Mesenchymal stem cell (in vitro differentiated cells and primary cell): ENCODE data around the gene SORCS3.

Experiments
- DNase-seq: peaks from one replicate; pipeline ENCODE4 v3.0.0-alpha.2; 2013
- H2AFZ ChIP-seq: one replicate; pipeline ENCODE4 v1.6.1; 2013; ENCODE audit warnings: low read depth, mild to moderate bottlenecking, control low read depth, inconsistent platforms, low read length, moderate library complexity
- H2AK5ac ChIP-seq: 2 replicates; pipeline ENCODE4 v1.6.1; 2013; ENCODE audit warnings: low read length, moderate library complexity, mild to moderate bottlenecking, inconsistent platforms; ENCODE audit not compliant: severe bottlenecking
- H2BK120ac ChIP-seq: one replicate; pipeline ENCODE4 v1.6.1; 2013; ENCODE audit warnings: low read depth, mild to moderate bottlenecking, inconsistent platforms, low read length, moderate library complexity
- H2BK12ac ChIP-seq, 2 experiments: one replicate each; pipeline ENCODE4 v1.6.1; 2013; ENCODE audit warnings: inconsistent platforms in 2 of 2, low read length in 2 of 2, mild to moderate bottlenecking in 2 of 2, moderate library complexity in 2 of 2, control low read depth in 1 of 2
- H2BK15ac ChIP-seq: one replicate; pipeline ENCODE4 v1.6.1; 2013; ENCODE audit warnings: mild to moderate bottlenecking, low read depth, inconsistent platforms; ENCODE audit not compliant: poor library complexity, severe bottlenecking
- H2BK5ac ChIP-seq: 2 replicates; pipeline ENCODE4 v1.6.1; 2013; ENCODE audit warnings: low read depth, mild to moderate bottlenecking, low read length, control low read depth, inconsistent platforms; ENCODE audit not compliant: poor library complexity, severe bottlenecking
- H3K14ac ChIP-seq, 2 experiments: one replicate each; pipeline ENCODE4 v1.6.1; 2013; ENCODE audit warnings: inconsistent platforms in 2 of 2, low read length in 2 of 2, control low read depth in 1 of 2, mild to moderate bottlenecking in 1 of 2, moderate library complexity in 1 of 2
- H3K18ac ChIP-seq, 2 experiments: one replicate each; pipeline ENCODE4 v1.6.1; 2013; ENCODE audit warnings: inconsistent platforms in 2 of 2, low read length in 2 of 2, control low read depth in 1 of 2, low read depth in 1 of 2, mild to moderate bottlenecking in 1 of 2
- H3K23ac ChIP-seq, 2 experiments: one replicate each; pipeline ENCODE4 v1.6.1; 2013; ENCODE audit warnings: inconsistent platforms in 2 of 2, low read length in 2 of 2, mild to moderate bottlenecking in 2 of 2, moderate library complexity in 2 of 2, control low read depth in 1 of 2
- H3K27ac ChIP-seq: 2 replicates; pipeline ENCODE4 v1.5.1; 2013; ENCODE audit warnings: mild to moderate bottlenecking, moderate library complexity, low read length, control low read depth, inconsistent platforms; ENCODE audit not compliant: poor library complexity, severe bottlenecking
- H3K27me3 ChIP-seq, 2 experiments: 2 replicates each; pipeline versions ENCODE4 v1.6.1 to v1.7.0; 2013; ENCODE audit warnings: low read length in 2 of 2, mild to moderate bottlenecking in 2 of 2, moderate library complexity in 2 of 2, control low read depth in 1 of 2, inconsistent platforms in 1 of 2; ENCODE audit not compliant: control insufficient read depth in 1 of 2, insufficient read depth in 1 of 2
- H3K36me3 ChIP-seq, 2 experiments: 2 replicates each; pipeline versions ENCODE4 v1.6.1 to v1.7.0; 2013; ENCODE audit warnings: low read length in 2 of 2, control low read depth in 1 of 2, inconsistent platforms in 1 of 2, low read depth in 1 of 2, mild to moderate bottlenecking in 1 of 2; ENCODE audit not compliant: insufficient read depth in 2 of 2, control insufficient read depth in 1 of 2
- H3K4ac ChIP-seq, 2 experiments: one replicate each; pipeline ENCODE4 v1.6.1; 2013; ENCODE audit warnings: inconsistent platforms in 2 of 2, low read length in 2 of 2, mild to moderate bottlenecking in 2 of 2, moderate library complexity in 2 of 2, control low read depth in 1 of 2, low read depth in 1 of 2
- H3K4me1 ChIP-seq: 2 replicates; pipeline ENCODE4 v1.6.1; 2013; ENCODE audit warnings: low read depth, low read length, control low read depth; ENCODE audit not compliant: control insufficient read depth, insufficient read depth
- H3K4me2 ChIP-seq: 2 replicates; pipeline ENCODE4 v1.6.1; 2013; ENCODE audit warnings: low read length, mild to moderate bottlenecking, inconsistent platforms; ENCODE audit not compliant: poor library complexity, severe bottlenecking
- H3K4me3 ChIP-seq, 2 experiments: 2 replicates each; pipeline versions ENCODE4 v1.5.1 to v1.7.0; 2013; ENCODE audit warnings: low read length in 2 of 2, mild to moderate bottlenecking in 2 of 2, control low read depth in 1 of 2, low read depth in 1 of 2; ENCODE audit not compliant: insufficient read depth in 1 of 2
- H3K79me1 ChIP-seq: replicated peaks from 2 replicates; pipeline ENCODE4 v1.6.1; 2013; ENCODE audit warnings: mild to moderate bottlenecking, control low read depth, low read length, inconsistent platforms; ENCODE audit not compliant: poor library complexity, severe bottlenecking
- H3K9ac ChIP-seq: 2 replicates; pipeline ENCODE4 v1.7.0; 2013; ENCODE audit warnings: mild to moderate bottlenecking, low read length, moderate library complexity
- H3K9me3 ChIP-seq: 2 replicates; pipeline ENCODE4 v1.7.0; 2013; ENCODE audit warnings: mild to moderate bottlenecking, low read length; ENCODE audit not compliant: control insufficient read depth
- H4K8ac ChIP-seq: one replicate; pipeline ENCODE4 v1.6.1; 2013; ENCODE audit warnings: inconsistent platforms, mild to moderate bottlenecking, low read length, moderate library complexity
- H4K91ac ChIP-seq: one replicate; pipeline ENCODE4 v1.6.1; 2013; ENCODE audit warnings: mild to moderate bottlenecking, low read length, inconsistent platforms
- WGBS: methylation state at CpG from one replicate; pipeline ENCODE4 v1.1.7; 2013; ENCODE audit warnings: mixed read lengths; 5-methylcytosine and 5-hydroxymethylcytosine counted together

SORCS3 gene

GRCh38 chr10:104947314-104947713, 306.2 kb downstream of the SORCS3 start:
- no peak overlapping the region for H2BK120ac ChIP-seq
- no peak overlapping the region for H3K27ac ChIP-seq
- no peak overlapping the region for H3K9ac ChIP-seq
- H3K9me3 ChIP-seq = no peaks in the 10 kb centered on the region
- H3K4me3 ChIP-seq = no peak overlapping the region
- H3K4me1 ChIP-seq = no peaks in the 10 kb centered on the region
- 87% methylated on average over 9 of the region's 9 CpGs for WGBS
- H4K91ac ChIP-seq = no peak overlapping the region
- DNase-seq = no peak
- H3K4ac ChIP-seq = no peak overlapping the region
- H3K14ac ChIP-seq = no peak overlapping the region
- no peak overlapping the region for H2BK12ac ChIP-seq
- H3K36me3 ChIP-seq = no peaks in the 10 kb centered on the region
- H4K8ac ChIP-seq = no peak overlapping the region
- H3K23ac ChIP-seq = no peak overlapping the region
- no peak overlapping the region for H2BK5ac ChIP-seq
- H2BK15ac ChIP-seq = no peak overlapping the region
- H2AFZ ChIP-seq = no peak overlapping the region
- no peak overlapping the region for H3K4me2 ChIP-seq
- no peak overlapping the region for H2AK5ac ChIP-seq
- H3K79me1 ChIP-seq = no peaks in the 10 kb centered on the region
- H3K27me3 ChIP-seq = no peaks in the 10 kb centered on the region
- H3K18ac ChIP-seq = no peak overlapping the region

- Histone ChIP-seq H3K18ac (no peak overlapping the region), H3K9me3 (peaks cover 3% of the 10 kb centered on the region), H3K4me1 (no peaks in the 10 kb centered on the region), H3K36me3 (no peaks in the 10 kb centered on the region), H4K8ac (no peak overlapping the region), H3K4me2 (no peak overlapping the region), H2BK15ac (no peak overlapping the region), H3K9ac (no peak overlapping the region), H2AK5ac (no peak overlapping the region), H2BK120ac (no peak overlapping the region), H2BK12ac (no peak overlapping the region), H3K4ac (no peak overlapping the region), H3K27ac (no peak overlapping the region), H3K23ac (no peak overlapping the region), H3K14ac (no peak overlapping the region), H2BK5ac (no peak overlapping the region), H3K27me3 (no peaks in the 10 kb centered on the region), H3K4me3 (no peak overlapping the region), H4K91ac (no peak overlapping the region), H3K79me1 (no peaks in the 10 kb centered on the region), H2AFZ (no peak overlapping the region)
- 78% methylated on average over 2 of the region's 4 CpGs for WGBS
- DNase-seq = no peak
Measured at GRCh38 chr10:104957178-104957841, 316.2 kb downstream of the SORCS3 start.

GRCh38 chr10:104966563-104967297, 325.6 kb downstream of the SORCS3 start:
- H3K9me3 ChIP-seq = no peaks in the 10 kb centered on the region
- no peak overlapping the region for H3K4ac ChIP-seq
- no peak overlapping the region for H2BK12ac ChIP-seq
- no peaks in the 10 kb centered on the region for H3K27me3 ChIP-seq
- H3K36me3 ChIP-seq = no peaks in the 10 kb centered on the region
- WGBS = 60% methylated on average over 1 of the region's 2 CpGs
- no peak overlapping the region for H3K23ac ChIP-seq
- no peak overlapping the region for H2AFZ ChIP-seq
- no peak overlapping the region for H2BK15ac ChIP-seq
- no peak overlapping the region for H4K91ac ChIP-seq
- H3K9ac ChIP-seq = no peak overlapping the region
- no peak overlapping the region for H3K27ac ChIP-seq
- no peaks in the 10 kb centered on the region for H3K4me1 ChIP-seq
- H2BK120ac ChIP-seq = no peak overlapping the region
- H2AK5ac ChIP-seq = no peak overlapping the region
- no peak overlapping the region for H3K14ac ChIP-seq
- no peak for DNase-seq
- H2BK5ac ChIP-seq = no peak overlapping the region
- H3K4me2 ChIP-seq = no peak overlapping the region
- no peak overlapping the region for H4K8ac ChIP-seq
- H3K4me3 ChIP-seq = no peak overlapping the region
- H3K79me1 ChIP-seq = no peaks in the 10 kb centered on the region
- no peak overlapping the region for H3K18ac ChIP-seq

- H2BK5ac ChIP-seq = no peak overlapping the region
- no peak overlapping the region for H4K91ac ChIP-seq
- H2BK15ac ChIP-seq = no peak overlapping the region
- no peak overlapping the region for H2AK5ac ChIP-seq
- H2BK120ac ChIP-seq = no peak overlapping the region
- no peak overlapping the region for H2AFZ ChIP-seq
- H3K27me3 ChIP-seq = no peaks in the 10 kb centered on the region
- no peak overlapping the region for H3K4ac ChIP-seq
- H3K4me2 ChIP-seq = no peak overlapping the region
- no peak overlapping the region for H3K23ac ChIP-seq
- H3K36me3 ChIP-seq = no peaks in the 10 kb centered on the region
- no peak overlapping the region for H2BK12ac ChIP-seq
- no peak overlapping the region for H4K8ac ChIP-seq
- peaks cover 2% of the 10 kb centered on the region for H3K9me3 ChIP-seq
- no peak overlapping the region for H3K14ac ChIP-seq
- no peaks in the 10 kb centered on the region for H3K4me1 ChIP-seq
- WGBS = 58% methylated on average over 1 of the region's 2 CpGs
- H3K27ac ChIP-seq = no peak overlapping the region
- no peak overlapping the region for H3K4me3 ChIP-seq
- H3K9ac ChIP-seq = no peak overlapping the region
- no peak overlapping the region for H3K18ac ChIP-seq
- DNase-seq = no peak
- no peaks in the 10 kb centered on the region for H3K79me1 ChIP-seq
Measured at GRCh38 chr10:104980368-104980767, 339.3 kb downstream of the SORCS3 start.
